GM12875 (cell line): Measurements from ENCODE around the gene C6orf118.

Experiments used
- H3K4me3 ChIP-seq: one replicate; pipeline ENCODE4 v1.5.1; 2011; ENCODE audit warnings: low read depth, low read length, control low read depth
- TF ChIP-seq, protein P1 (sequence below): IDR thresholded peaks from 2 replicates; pipeline ENCODE4 v1.5.1; 2011; ENCODE audit warnings: low read depth, mild to moderate bottlenecking, control low read depth, inconsistent platforms, low read length, moderate library complexity, borderline replicate concordance; ENCODE audit not compliant: insufficient read depth

The C6orf118 gene

DNA sequence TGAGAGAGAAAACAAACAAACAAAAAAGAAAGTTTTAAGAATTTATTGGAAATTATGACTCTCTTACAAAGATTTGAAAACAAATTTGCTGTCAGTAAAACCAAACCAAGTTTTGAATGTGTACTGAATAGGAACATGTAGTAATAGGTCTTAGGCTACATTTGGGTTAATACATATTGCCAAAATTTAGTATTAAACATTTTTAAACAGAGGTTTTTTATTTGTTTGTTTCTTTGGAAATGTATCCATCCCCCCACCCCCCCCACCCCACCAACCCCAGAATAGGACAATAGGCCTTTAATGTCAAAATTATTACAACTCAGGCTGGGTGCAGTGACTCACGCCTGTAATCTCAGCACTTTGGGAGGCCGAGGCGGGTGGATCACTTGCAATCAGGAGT is 2.5 kb downstream of the C6orf118 start:
- TF ChIP-seq, protein P1, sequence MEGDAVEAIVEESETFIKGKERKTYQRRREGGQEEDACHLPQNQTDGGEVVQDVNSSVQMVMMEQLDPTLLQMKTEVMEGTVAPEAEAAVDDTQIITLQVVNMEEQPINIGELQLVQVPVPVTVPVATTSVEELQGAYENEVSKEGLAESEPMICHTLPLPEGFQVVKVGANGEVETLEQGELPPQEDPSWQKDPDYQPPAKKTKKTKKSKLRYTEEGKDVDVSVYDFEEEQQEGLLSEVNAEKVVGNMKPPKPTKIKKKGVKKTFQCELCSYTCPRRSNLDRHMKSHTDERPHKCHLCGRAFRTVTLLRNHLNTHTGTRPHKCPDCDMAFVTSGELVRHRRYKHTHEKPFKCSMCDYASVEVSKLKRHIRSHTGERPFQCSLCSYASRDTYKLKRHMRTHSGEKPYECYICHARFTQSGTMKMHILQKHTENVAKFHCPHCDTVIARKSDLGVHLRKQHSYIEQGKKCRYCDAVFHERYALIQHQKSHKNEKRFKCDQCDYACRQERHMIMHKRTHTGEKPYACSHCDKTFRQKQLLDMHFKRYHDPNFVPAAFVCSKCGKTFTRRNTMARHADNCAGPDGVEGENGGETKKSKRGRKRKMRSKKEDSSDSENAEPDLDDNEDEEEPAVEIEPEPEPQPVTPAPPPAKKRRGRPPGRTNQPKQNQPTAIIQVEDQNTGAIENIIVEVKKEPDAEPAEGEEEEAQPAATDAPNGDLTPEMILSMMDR: no peak
- no peak overlapping the region for H3K4me3 ChIP-seq

DNA sequence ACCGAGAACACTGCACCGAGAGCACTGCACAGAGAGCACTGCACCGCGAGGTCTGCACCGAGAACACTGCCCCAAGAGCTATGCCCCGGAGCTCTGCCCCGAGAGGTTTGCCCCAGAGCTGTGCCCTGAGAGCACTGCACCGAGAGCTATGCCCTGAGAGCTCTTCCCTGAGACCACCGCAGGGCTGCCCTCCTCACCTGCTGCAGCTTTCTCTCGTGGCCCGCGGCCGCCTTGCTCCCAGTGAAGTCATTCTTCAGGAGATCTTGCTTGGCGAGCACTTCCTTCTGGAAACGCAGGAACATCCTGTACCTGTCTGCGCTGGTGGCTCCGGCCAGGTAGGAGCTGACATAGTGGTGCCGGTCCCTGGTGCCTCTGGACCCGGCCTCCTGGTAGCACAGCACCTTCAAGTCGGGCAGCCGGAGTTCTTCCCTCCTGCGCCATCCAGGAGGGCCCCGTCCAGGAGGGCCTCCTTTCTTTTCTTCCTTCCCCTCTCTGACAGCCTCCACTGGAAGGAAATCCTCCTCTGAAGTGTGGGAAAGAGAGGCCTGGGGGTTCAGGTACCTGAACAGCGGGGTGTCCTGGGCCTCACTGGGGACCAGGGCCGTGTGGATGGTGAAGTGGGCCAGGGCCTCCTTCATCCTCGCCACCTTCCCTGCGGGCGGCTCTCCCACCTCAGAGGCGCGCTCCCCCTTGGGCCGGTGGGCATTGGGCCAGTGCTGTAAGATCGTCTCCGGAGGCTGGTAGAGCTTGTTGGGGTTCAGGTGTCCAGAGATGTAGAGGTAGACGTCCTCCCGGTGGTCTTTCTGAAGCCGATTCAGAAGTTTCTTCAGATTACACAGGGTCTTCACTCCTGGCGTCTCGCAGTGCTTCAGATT is 7.8 kb downstream of the C6orf118 start:
- TF ChIP-seq, protein P1: no peak
- no peak overlapping the region for H3K4me3 ChIP-seq

DNA sequence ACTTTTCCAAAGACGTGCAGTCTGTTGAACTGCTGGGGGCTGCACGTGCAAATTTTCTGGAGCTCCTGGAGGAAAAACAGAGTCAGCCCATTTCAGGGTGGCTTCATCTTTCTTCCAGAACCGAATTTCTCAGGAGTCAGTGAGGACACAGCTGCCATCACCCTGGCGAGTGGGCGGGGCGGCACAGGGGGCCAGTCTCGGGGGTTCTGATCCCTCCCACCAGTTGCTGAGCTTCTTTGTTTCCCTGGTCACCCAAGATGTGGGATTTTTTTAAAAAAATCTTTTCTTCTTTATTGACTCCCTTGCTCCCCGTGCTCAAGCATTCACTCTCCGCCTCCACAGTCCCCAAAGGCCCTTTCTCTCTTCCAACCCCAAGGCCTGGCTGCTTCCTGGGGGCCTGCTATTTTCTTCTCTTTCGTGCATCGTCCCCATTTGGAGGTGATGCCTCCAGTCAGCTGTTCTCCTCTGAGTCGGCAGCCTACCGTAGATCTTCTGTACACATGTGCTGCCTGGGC is 8.9 kb downstream of the C6orf118 start:
- TF ChIP-seq, protein P1: no peak
- H3K4me3 ChIP-seq: no peak overlapping the region

DNA sequence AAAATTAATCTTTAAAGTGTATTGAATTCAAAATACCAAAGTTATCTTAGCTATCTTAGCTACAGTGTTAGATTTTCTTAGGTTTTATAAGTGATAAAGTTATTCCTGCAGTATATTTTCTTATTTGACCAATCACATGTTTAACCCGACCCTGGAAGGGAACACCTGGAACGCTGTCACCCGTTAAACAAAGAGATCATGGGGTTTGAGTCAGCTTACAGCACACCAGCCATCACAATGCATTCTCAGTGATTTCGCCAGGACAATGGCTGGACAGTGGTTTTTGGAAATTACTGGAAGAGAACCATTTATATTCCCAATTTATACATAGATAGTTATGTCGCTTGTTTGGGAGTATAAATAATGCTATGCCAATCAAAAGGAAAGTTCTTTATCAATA is 10.5 kb downstream of the C6orf118 start:
- TF ChIP-seq, protein P1: no peak
- no peak overlapping the region for H3K4me3 ChIP-seq

DNA sequence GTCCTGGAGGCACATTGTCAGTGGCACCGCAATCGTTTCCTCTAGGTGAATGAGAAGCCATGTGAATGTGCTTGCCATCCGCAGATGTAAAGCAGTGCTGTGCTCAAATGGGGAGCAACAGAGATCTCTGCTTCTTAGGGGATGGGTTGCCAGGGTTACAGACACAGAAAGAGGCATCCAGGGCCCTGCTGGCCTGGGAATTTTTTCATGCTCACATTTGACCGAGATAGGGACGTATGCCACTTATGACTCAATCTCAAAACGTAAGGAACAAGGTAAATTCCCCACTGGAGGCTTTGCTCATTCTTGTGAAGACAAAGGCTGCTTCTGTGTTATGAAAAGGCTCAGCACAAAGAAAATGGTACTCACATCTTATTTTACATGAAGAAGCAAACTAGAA is 11.0 kb downstream of the C6orf118 start:
- H3K4me3 ChIP-seq: no peak overlapping the region
- TF ChIP-seq, protein P1: no peak

DNA sequence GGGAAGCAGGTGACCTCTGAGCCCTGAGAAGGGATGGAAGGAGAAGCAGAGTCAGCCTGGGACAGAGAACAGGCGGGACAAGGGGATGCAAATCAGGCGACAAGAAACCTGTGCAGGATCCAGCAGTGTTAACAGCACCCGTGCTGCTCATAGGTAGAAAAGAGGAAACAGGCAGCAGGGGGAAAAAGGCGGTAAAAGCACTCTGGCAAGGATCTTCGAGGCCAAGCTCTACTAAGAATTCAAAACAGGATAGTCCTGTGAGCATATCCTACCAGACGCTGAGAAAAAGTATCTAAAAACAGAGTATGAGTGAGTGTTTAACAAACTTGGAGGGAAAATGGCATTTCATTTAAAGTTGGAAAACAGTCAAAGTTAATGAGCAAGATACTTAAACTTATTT is 16.7 kb downstream of the C6orf118 start:
- TF ChIP-seq, protein P1: no peak
- no peak overlapping the region for H3K4me3 ChIP-seq

DNA sequence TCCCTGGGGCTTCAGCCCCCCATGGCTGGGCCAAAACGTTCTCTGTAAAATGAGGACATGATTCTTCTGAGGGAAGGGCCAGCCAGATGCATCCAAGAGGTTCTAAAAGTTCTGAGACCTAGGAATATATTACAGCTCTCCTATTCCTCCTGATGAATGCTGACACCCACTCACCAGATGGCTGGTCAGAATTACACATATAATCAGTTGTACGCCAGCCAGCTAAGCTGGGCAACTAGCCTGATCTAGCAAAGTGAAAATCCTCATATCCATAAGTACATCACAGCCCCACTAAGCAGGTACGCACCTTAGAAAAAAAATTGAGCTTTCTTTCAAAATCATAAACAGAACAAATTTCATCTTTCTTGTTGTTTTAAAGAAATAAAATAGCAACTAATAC is 34.8 kb downstream of the C6orf118 start:
- no peak overlapping the region for H3K4me3 ChIP-seq
- TF ChIP-seq, protein P1: no peak
